HG02870 (cell line): ENCODE data around the gene PMP22.
"Not testable (repeated sequence)": the region's sequence is repeated elsewhere in the genome, so short reads cannot be mapped to it uniquely, and the experiment has no call there.

ENCODE experiments used
- ATAC-seq: cut with Tn5 transposase; IDR thresholded peaks from one replicate; pipeline ENCODE4 v1.9.1; 2021; ENCODE audit warnings: mild to moderate bottlenecking, moderate library complexity; ENCODE audit not compliant: unreplicated experiment

PMP22 gene

DNA sequence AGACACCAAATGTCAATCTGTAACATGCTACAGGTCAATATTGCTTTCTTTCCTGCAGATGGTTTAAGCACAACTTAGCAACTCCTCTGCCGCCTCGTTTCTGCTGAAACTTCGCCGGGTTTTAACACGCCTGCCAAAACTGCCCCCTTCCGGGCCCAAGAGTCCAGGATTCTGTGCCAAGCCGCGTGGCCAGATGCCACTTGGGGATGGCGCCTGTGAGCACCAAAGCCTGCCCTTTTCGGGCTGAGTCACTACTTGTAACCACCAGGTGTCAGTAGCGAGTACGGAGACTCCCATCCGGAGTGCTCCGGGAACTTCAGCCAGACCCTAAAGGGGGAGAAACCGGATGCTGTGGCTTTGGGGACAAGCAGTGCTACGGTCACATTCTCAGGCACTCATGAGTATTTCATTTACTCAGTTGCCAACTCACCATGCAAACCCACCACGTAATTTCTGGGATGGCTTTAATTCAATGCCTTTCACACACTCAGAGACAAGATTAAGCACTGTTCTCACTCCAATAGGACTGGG, 7.8 kb downstream of the PMP22 start:
- ATAC-seq: peak; percentile 75

DNA sequence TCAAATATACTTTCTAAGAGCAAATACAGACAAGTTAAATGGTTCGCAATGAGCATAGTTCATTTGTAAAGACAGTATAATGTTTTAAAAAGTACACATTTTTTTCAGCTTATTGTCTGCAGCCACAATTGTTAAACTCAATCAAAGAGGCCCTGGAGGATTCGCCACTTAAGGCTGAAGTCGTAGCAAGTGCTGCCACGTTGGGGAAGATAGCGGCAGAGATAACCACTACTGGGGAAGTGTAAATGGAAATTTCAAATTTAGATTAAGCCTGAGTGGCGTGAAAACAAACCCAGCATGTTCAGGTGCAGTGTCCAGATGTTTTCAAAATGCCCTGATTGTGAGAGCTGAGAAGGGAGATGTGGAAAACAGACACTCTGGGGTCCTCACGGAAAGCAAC, 8.4 kb downstream of the PMP22 start:
- no peak for ATAC-seq

DNA sequence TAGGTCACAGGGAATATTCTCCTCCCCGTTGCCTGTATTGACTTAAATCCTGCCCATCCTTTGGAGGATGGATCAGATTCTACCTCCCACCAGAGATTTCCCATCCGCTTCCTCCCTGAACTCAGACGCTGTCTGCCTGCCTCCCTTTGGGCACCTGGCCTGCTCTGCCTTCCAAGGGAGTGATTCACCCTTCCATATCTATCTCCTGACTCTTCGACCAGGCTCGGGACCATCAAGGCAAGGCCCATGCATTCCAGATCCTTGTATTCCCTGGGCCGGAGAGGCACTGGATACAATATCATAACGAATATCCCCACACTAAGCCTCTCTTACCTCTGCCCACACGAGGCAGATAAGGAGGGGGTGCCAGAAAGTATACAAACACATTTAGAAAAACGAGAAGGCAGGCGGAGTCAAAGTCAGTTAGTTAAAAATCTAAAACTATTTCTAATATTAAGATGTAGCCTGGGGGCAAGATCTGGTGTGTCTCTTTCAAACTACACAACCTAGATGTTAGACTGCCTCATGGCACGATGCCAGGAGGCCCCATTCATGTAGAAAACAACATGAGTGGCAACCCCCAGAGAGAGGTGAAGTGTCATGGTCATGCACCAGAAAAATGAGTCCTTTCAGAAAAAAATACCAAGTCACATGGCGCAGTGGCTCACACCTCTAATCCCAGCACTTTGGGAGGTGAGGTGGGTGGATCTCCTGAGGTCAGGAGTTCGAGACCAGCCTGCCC, 9.2 kb downstream of the PMP22 start:
- ATAC-seq: no peak

- no peak for ATAC-seq
Measured at GRCh38 chr17:15250135-15250860, 14.8 kb downstream of the PMP22 start.

- ATAC-seq: no peak
Measured at GRCh38 chr17:15249487-15249886, 15.6 kb downstream of the PMP22 start.

GRCh38 chr17:15247891-15248529, 17.1 kb downstream of the PMP22 start:
- no peak for ATAC-seq

- no peak for ATAC-seq
Measured at GRCh38 chr17:15245054-15245453, 20.1 kb downstream of the PMP22 start.

DNA sequence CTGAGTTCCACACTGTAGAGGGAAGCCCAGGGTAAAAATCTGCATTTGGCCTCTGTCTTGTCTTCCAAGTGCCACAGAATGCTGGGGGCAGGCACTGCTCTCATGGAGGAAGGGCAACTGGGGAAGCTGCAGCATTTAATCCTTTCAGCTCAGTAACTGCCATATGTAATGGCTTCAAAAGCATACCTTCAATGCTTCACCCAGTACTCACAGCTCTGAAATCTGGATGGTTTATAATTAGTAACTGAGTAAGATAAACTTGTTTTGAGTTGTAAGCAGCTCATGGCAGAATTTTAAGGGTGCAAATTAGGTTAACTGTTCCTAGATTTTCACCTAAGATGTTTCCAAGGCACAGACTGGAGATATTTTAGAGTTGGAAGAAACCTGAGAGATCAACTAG, 24.5 kb downstream of the PMP22 start:
- ATAC-seq: no peak

DNA sequence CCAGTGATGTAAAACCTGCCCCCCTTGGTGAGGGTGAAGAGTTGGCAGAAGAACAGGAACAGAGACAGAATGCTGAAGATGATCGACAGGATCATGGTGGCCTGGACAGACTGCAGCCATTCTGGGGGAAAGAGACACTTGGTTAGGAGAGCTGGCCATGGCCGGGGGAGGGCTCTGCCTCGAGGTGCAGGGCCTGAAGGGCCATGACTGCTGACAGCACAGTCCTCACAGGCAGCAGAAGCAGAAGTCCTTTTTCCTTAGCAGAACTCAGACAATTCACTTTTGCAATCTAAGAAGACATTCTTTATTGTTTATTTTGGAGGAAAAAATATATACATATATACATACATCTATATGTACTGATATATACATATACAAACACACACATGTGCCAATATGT, 25.6 kb downstream of the PMP22 start:
- ATAC-seq: no peak

- no peak for ATAC-seq
Measured at GRCh38 chr17:15238676-15239422, 26.3 kb downstream of the PMP22 start.

GRCh38 chr17:15238057-15238456, 27.1 kb downstream of the PMP22 start:
- ATAC-seq: no peak

GRCh38 chr17:15237106-15237425, 28.1 kb downstream of the PMP22 start:
- ATAC-seq: no peak

- ATAC-seq: no peak
Measured at GRCh38 chr17:15236281-15237105, 28.6 kb downstream of the PMP22 start.

GRCh38 chr17:15233971-15234370, 31.2 kb downstream of the PMP22 start:
- ATAC-seq: no peak

- ATAC-seq: no peak
Measured at GRCh38 chr17:15233022-15233805, 31.9 kb downstream of the PMP22 start.

DNA sequence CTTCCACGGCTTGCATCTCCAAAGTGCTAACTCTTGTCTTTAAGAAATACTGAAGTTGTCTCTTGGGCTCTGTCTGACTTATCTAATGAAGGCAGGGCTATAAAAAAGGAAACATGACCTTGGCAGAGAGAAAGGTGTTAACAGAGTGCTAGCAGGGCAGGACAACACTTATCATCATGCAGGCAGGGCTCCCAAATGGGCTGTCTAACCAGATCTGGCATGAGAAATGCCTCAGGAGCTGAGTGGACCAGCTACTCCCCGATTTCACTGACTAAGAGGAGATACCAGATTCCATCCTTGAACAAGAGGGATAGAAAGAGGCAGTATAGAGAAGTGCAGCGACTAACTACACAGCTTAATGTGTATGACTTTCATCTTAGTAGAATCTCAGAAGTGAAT, 32.6 kb downstream of the PMP22 start:
- ATAC-seq: no peak

DNA sequence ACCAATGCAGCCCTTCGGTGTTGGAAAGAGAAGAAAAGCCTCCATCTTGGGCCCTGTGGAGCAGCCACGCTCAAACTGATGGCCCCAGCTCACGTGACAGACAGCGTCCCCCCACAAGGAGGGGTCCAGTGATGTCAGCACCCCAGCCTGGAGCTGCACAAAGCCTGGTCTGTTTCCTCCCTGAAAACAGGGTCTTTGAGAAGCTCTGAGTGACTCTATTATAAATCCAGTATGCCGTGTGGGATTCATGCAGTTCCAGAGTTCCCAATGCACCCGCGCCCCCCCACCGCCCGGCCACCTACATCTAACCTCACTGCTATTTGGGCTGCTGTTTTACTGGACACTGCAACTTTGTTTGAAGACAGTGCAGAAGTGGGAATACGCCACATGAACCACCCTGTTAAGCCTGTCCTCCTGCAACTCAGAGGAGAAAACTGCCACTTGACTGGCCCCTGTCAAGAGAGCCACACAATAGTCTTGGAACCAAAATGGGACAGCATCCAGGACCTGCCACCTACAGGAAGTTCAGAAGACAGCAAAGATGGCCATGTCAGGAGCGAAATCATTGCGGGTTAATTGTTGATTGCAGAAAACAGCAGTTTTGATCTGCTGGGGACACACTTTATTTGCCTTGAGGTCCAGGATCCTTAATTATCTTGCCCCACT, 33.1 kb downstream of the PMP22 start:
- no peak for ATAC-seq

GRCh38 chr17:15230866-15231265, 34.3 kb downstream of the PMP22 start:
- ATAC-seq: no peak

DNA sequence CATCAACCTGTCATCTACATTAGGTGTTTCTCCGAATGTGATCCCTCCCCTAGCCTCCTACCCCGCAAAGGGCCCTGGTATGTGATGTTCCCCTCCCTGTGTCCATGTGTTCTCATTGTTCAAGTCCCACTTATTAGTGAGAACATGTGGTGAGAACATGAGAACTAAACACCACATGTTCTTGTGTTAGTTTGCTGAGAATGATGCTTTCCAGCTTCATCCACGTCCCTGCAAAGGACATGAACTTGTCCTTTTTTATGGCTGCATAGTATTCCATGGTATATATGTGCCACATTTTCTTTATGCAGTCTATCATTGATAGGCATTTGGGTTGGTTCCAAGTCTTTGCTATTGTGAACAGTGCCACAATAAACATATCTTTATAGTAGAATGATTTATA, 43.3 kb downstream of the PMP22 start:
- ATAC-seq: not testable (repeated sequence)
